ENCODE results near the gene LRRC37A2. TPM values are rescaled to one million over a fixed set of nuclear protein-coding genes. Genes with fewer than 3 reads are reported as not detected.

The LRRC37A2 gene
- 2.7 to 4.1 TPM (median 3.7 TPM) in 5 replicates for total RNA-seq (2022; extraction: Qiagen RNA extraction; ENCODE audit: low read depth)

GRCh38 chr17:46512168-46512567, at the start of gene LRRC37A2:
LRRC37A2 (plus strand) TSS chr17:46512468; CDS start chr17:46512713, 245 bp downstream.

GRCh38 chr17:46579083-46580075, 67.1 kb downstream of the LRRC37A2 start, which contains the start of gene ARL17A:
ARL17A (minus strand) TSS chr17:46579691; CDS start chr17:46576322, 3,369 bp downstream.

GRCh38 chr17:46590157-46591146, 78.2 kb downstream of the LRRC37A2 start, which contains the start of gene NSF:
NSF (plus strand) TSS chr17:46590669; CDS start chr17:46590776, 107 bp downstream.

Other genes with a start within 250 kb of the LRRC37A2 start
- 0.42 to 1.1 TPM (median 0.75 TPM) in 5 replicates for gene LRRC37A, start 217.3 kb upstream of the LRRC37A2 start, total RNA-seq (2022; extraction: Qiagen RNA extraction; ENCODE audit: low read depth)
- 4.8 to 7.8 TPM (median 7.0 TPM) in 5 replicates for gene ARL17B, start 150.7 kb upstream of the LRRC37A2 start, total RNA-seq (2022; extraction: Qiagen RNA extraction; ENCODE audit: low read depth)
- 2.9 to 5.6 TPM (median 4.3 TPM) in 5 replicates for gene ARL17A, start 67.2 kb downstream of the LRRC37A2 start, total RNA-seq (2022; extraction: Qiagen RNA extraction; ENCODE audit: low read depth)
- gene NSF, start 78.2 kb downstream of the LRRC37A2 start, total RNA-seq (2022; extraction: Qiagen RNA extraction; ENCODE audit: low read depth): 20.6 to 24.2 TPM (median 23.5 TPM) in 5 replicates